HepG2 (cell line): ENCODE measurements around the gene MSMB. TPM values are rescaled to one million over a fixed set of nuclear protein-coding genes. Genes with fewer than 3 reads are reported as not detected.

ENCODE experiments used
- ARID3A ChIP-seq: IDR thresholded peaks from 2 replicates; pipeline ENCODE4 v1.6.1; 2012; ENCODE audit warnings: low read depth, low read length, improper control_type of control experiment
- JUNB ChIP-seq: sonication (generic); formaldehyde crosslinking; IDR thresholded peaks from 2 replicates; pipeline ENCODE4 v1.8.0; 2022; ENCODE audit warnings: missing genetic modification reagents, mild to moderate bottlenecking, borderline replicate concordance
- KLF12 ChIP-seq: sonication (generic); formaldehyde crosslinking; IDR thresholded peaks from 2 replicates; pipeline ENCODE4 v1.4.0; 2020; ENCODE audit warnings: missing genetic modification reagents, borderline replicate concordance
- LCORL ChIP-seq, 2 experiments: fragments of 450-650 bp in 1 of 2; sonication (generic) in 1 of 2; formaldehyde crosslinking in 1 of 2; IDR thresholded peaks; 2 replicates each; pipeline versions ENCODE4 v1.5.0 to v1.6.1; 2017 to 2020; ENCODE audit warnings: antibody characterized with exemption in 1 of 2, missing genetic modification reagents in 1 of 2
- NCOA2 ChIP-seq: sonication (generic); formaldehyde crosslinking; IDR thresholded peaks from 2 replicates; pipeline ENCODE4 v1.8.0; 2022; ENCODE audit warnings: inconsistent platforms
- NFKBIZ ChIP-seq: IDR thresholded peaks from 2 replicates; pipeline ENCODE4 v1.6.1; 2018; ENCODE audit warnings: missing genetic modification reagents, missing compliant biosample characterization
- POLR2AphosphoS5 ChIP-seq: IDR thresholded peaks from 2 replicates; pipeline ENCODE4 v1.6.1; 2012; ENCODE audit warnings: low read depth, low read length
- SIX4 ChIP-seq: sonication (generic); formaldehyde crosslinking; IDR thresholded peaks from 2 replicates; pipeline ENCODE4 v1.4.0; 2020; ENCODE audit warnings: missing genetic modification reagents
- SP5 ChIP-seq: IDR thresholded peaks from 2 replicates; pipeline ENCODE4 v1.6.1; 2016; ENCODE audit warnings: low read depth, borderline replicate concordance
- TFAP4 ChIP-seq: sonication (generic); IDR thresholded peaks from 2 replicates; pipeline ENCODE4 v1.6.1; 2016; ENCODE audit warnings: low read depth, borderline replicate concordance
- ZBTB7B ChIP-seq: sonication (generic); formaldehyde crosslinking; IDR thresholded peaks from 2 replicates; pipeline ENCODE4 v1.4.0; 2020; ENCODE audit warnings: missing genetic modification reagents
- ZNF101 ChIP-seq: sonication (generic); formaldehyde crosslinking; IDR thresholded peaks from 2 replicates; pipeline ENCODE4 v1.4.0; 2020; ENCODE audit warnings: mild to moderate bottlenecking, low read depth, missing genetic modification reagents, borderline replicate concordance
- ZNF205 ChIP-seq: IDR thresholded peaks from 2 replicates; pipeline ENCODE4 v1.6.1; 2018; ENCODE audit warnings: missing biosample characterization, missing genetic modification reagents
- ZNF33B ChIP-seq: sonication (generic); formaldehyde crosslinking; IDR thresholded peaks from 2 replicates; pipeline ENCODE4 v1.5.1; 2020; ENCODE audit warnings: mild to moderate bottlenecking, missing genetic modification reagents
- ZNF605 ChIP-seq: sonication (generic); formaldehyde crosslinking; IDR thresholded peaks from 2 replicates; pipeline ENCODE4 v1.8.0; 2022; ENCODE audit warnings: mild to moderate bottlenecking, missing genetic modification reagents
- ZNF691 ChIP-seq: sonication (generic); formaldehyde crosslinking; IDR thresholded peaks from 2 replicates; pipeline ENCODE4 v1.4.0; 2020; ENCODE audit warnings: missing genetic modification reagents, low read depth, mild to moderate bottlenecking, borderline replicate concordance
- ZSCAN20 ChIP-seq: sonication (generic); formaldehyde crosslinking; IDR thresholded peaks from 2 replicates; pipeline ENCODE4 v1.4.0; 2020; ENCODE audit warnings: missing genetic modification reagents, mild to moderate bottlenecking, borderline replicate concordance
- polyA plus RNA-seq, 8 experiments: library from polyadenylated mRNA; depleted of rRNA in 3 of 8; stranded (reverse) in 7 of 8; unstranded in 1 of 8; fragments of >200 nt; fragmentation: Illumina TruSeq in 4 of 8; extraction: Trizol in 4 of 8; gene quantifications; 2 replicates each; pipeline versions ENCODE4 v1.2.1 to v1.2.3, GENCODE V29; 2011 to 2016; ENCODE audit warnings: low read depth in 4 of 8, missing spikeins in 1 of 8, mixed read lengths in 1 of 8; ENCODE audit not compliant: insufficient read depth in 1 of 8
- total RNA-seq, 5 experiments: library from RNA; depleted of rRNA; stranded (reverse); fragments of >200 nt; fragmentation: Illumina TruSeq; extraction: Trizol; gene quantifications; 2 replicates each; pipeline ENCODE4 v1.2.3, GENCODE V29; 2016; ENCODE audit warnings: low read depth in 1 of 5
- TF ChIP-seq, protein P1 (sequence below): sonication (generic); formaldehyde crosslinking; conservative IDR thresholded peaks from 2 replicates; pipeline ENCODE4 v1.4.0; 2020; ENCODE audit warnings: missing genetic modification reagents

Gene MSMB
- total and polyA plus RNA-seq, 2 of the 13 experiments (the other 11 are each of a cell fraction or from before 2014, with no cell fraction given) = 0.84 TPM; not detected in 1

DNA sequence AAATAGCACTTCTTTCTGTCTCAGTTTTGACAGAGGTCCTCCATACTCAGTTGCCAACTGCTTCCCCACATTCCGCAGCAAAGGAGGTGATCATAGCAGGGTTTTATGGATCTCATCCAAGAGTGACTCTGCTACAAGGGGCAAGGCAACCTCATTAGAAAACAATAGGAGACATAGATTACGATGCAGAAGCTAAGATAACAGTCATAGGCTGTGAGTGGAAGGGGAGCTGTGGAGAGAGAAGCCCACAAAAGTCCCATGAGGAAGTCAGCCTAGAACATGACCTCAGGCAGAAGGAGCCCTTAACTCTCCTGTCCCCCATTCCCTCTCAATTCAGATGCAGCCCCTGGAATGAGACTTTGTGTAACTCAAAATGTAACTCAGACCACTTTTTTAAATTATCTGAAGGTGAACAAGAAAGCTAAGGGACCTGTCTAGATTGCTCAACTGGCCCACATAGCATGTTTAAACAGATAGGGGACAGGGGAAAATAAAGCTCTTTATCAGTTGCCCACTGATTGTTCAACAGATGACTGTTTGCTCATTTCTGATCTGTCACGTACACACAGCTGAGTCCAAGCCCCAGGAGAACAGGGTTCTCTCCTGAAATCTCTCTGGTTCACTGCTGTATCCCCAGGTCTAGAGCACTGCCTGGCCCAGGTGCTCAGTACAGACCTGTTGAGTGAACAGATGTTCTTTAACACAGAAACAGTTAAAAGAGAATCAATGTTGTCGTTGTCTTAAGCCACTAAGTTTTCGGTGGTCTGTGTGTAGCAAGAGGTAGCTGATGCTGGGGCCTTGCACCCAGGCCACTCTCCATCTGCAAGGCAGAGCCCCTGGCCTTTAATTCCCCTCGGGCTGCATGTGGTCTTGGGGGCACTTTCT is 14.2 kb downstream of the MSMB start (continued):
- peak; percentile 96 for TF ChIP-seq TFAP4
- peak; percentile 91 for TF ChIP-seq NCOA2
- TF ChIP-seq ZNF691 (CRISPR knock-in tag) = 0 out of 2 replicates have a peak, but pooled peaks have one; percentile 46
- peak; percentile 21; the same call in 1 of the 2 replicates for TF ChIP-seq KLF12 (CRISPR knock-in tag)
- no peak for TF ChIP-seq JUNB
- TF ChIP-seq ZNF101 = no peak
- peak; percentile 58; the same call in 1 of the 2 replicates for TF ChIP-seq SIX4 (CRISPR knock-in tag)
- peak; percentile 70; the same call in 1 of the 2 replicates for TF ChIP-seq SP5 (CRISPR knock-in tag)
- no peak for TF ChIP-seq LCORL (IDR thresholded peaks at IDR 0.05)
- TF ChIP-seq LCORL (CRISPR knock-in tag; IDR thresholded peaks at IDR 0.05) = peak; percentile 74; the same call in 1 of the 2 replicates
- 0 out of 2 replicates have a peak, but pooled peaks have one; percentile 29 for TF ChIP-seq ZSCAN20 (CRISPR knock-in tag)
- TF ChIP-seq, protein P1, sequence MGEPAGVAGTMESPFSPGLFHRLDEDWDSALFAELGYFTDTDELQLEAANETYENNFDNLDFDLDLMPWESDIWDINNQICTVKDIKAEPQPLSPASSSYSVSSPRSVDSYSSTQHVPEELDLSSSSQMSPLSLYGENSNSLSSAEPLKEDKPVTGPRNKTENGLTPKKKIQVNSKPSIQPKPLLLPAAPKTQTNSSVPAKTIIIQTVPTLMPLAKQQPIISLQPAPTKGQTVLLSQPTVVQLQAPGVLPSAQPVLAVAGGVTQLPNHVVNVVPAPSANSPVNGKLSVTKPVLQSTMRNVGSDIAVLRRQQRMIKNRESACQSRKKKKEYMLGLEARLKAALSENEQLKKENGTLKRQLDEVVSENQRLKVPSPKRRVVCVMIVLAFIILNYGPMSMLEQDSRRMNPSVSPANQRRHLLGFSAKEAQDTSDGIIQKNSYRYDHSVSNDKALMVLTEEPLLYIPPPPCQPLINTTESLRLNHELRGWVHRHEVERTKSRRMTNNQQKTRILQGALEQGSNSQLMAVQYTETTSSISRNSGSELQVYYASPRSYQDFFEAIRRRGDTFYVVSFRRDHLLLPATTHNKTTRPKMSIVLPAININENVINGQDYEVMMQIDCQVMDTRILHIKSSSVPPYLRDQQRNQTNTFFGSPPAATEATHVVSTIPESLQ (CRISPR knock-in tag) = 0 out of 2 replicates have a peak, but pooled peaks have one; percentile 22
- TF ChIP-seq NFKBIZ (CRISPR knock-in tag) = 0 out of 2 replicates have a peak, but pooled peaks have one; percentile 17
- TF ChIP-seq ARID3A = peak; percentile 90
- peak; percentile 76 for TF ChIP-seq POLR2AphosphoS5
- TF ChIP-seq ZNF205 (CRISPR knock-in tag) = peak; percentile 74; the same call in 1 of the 2 replicates
- peak; percentile 79; the same call in 1 of the 2 replicates for TF ChIP-seq ZBTB7B
- peak; percentile 35; the same call in 1 of the 2 replicates for TF ChIP-seq ZNF33B (CRISPR knock-in tag)
- TF ChIP-seq ZNF605 (CRISPR knock-in tag) = no peak
